ENCODE results near the gene NME7.

The NME7 gene

GRCh38 chr1:169113613-169114119 is 253.9 kb downstream of the NME7 start:
- H3K4me1 Mint-ChIP-seq (ENCODE audit: low read depth) = peaks cover 34% of the 10 kb centered on the region
- no peaks in the 10 kb centered on the region for H3K9me3 Mint-ChIP-seq
- no peak overlapping the region for H3K4me3 Mint-ChIP-seq
- H3K27me3 Mint-ChIP-seq = peaks cover 11% of the 10 kb centered on the region
- H3K27ac Mint-ChIP-seq = no peak overlapping the region
- H3K36me3 Mint-ChIP-seq (ENCODE audit: low read depth) = peaks cover 16% of the 10 kb centered on the region

- no peak overlapping the region for H3K27ac Mint-ChIP-seq
- H3K36me3 Mint-ChIP-seq (ENCODE audit: low read depth) = peaks cover 16% of the 10 kb centered on the region
- H3K4me3 Mint-ChIP-seq = no peak overlapping the region
- H3K9me3 Mint-ChIP-seq = no peaks in the 10 kb centered on the region
- H3K27me3 Mint-ChIP-seq = peaks cover 16% of the 10 kb centered on the region
- peaks cover 49% of the 10 kb centered on the region for H3K4me1 Mint-ChIP-seq (ENCODE audit: low read depth)
These were observed 255.4 kb downstream of the NME7 start for GRCh38 chr1:169112241-169112640.

GRCh38 chr1:169111472-169111871 is 256.1 kb downstream of the NME7 start:
- Mint-ChIP-seq H3K4me1 (ENCODE audit: low read depth) (peaks cover 46% of the 10 kb centered on the region), H3K4me3 (no peak overlapping the region), H3K27me3 (peaks cover 19% of the 10 kb centered on the region), H3K36me3 (ENCODE audit: low read depth) (peaks cover 16% of the 10 kb centered on the region), H3K27ac (no peak overlapping the region), H3K9me3 (no peaks in the 10 kb centered on the region)

GRCh38 chr1:169110689-169111447 is 256.7 kb downstream of the NME7 start:
- Mint-ChIP-seq H3K9me3 (no peaks in the 10 kb centered on the region), H3K4me3 (no peak overlapping the region), H3K4me1 (ENCODE audit: low read depth) (peaks cover 40% of the 10 kb centered on the region), H3K27me3 (peaks cover 19% of the 10 kb centered on the region), H3K36me3 (ENCODE audit: low read depth) (peaks cover 16% of the 10 kb centered on the region), H3K27ac (no peak overlapping the region)

GRCh38 chr1:169110236-169110635 is 257.4 kb downstream of the NME7 start:
- H3K27me3 Mint-ChIP-seq = peaks cover 19% of the 10 kb centered on the region
- H3K4me3 Mint-ChIP-seq = no peak overlapping the region
- peaks cover 39% of the 10 kb centered on the region for H3K4me1 Mint-ChIP-seq (ENCODE audit: low read depth)
- no peak overlapping the region for H3K27ac Mint-ChIP-seq
- peaks cover 16% of the 10 kb centered on the region for H3K36me3 Mint-ChIP-seq (ENCODE audit: low read depth)
- no peaks in the 10 kb centered on the region for H3K9me3 Mint-ChIP-seq

- Mint-ChIP-seq H3K27ac (peak overlapping the region; percentile 38), H3K4me1 (ENCODE audit: low read depth) (peaks cover 39% of the 10 kb centered on the region), H3K9me3 (no peaks in the 10 kb centered on the region), H3K27me3 (peaks cover 19% of the 10 kb centered on the region), H3K36me3 (ENCODE audit: low read depth) (peaks cover 15% of the 10 kb centered on the region), H3K4me3 (peak overlapping the region; percentile 45)
These were observed 257.9 kb downstream of the NME7 start for GRCh38 chr1:169109561-169110134.

- Mint-ChIP-seq H3K4me3 (peak overlapping the region; percentile 45), H3K27me3 (peaks cover 19% of the 10 kb centered on the region), H3K36me3 (ENCODE audit: low read depth) (peaks cover 10% of the 10 kb centered on the region), H3K4me1 (ENCODE audit: low read depth) (peaks cover 39% of the 10 kb centered on the region), H3K9me3 (no peaks in the 10 kb centered on the region), H3K27ac (peak overlapping the region; percentile 91)
These were observed 258.6 kb downstream of the NME7 start for GRCh38 chr1:169108863-169109560.

- Mint-ChIP-seq H3K27me3 (peaks cover 19% of the 10 kb centered on the region), H3K4me3 (peak overlapping the region; percentile 86), H3K36me3 (ENCODE audit: low read depth) (peaks cover 10% of the 10 kb centered on the region), H3K9me3 (no peaks in the 10 kb centered on the region), H3K4me1 (ENCODE audit: low read depth) (peaks cover 39% of the 10 kb centered on the region), H3K27ac (peak overlapping the region; percentile 91)
These were observed 259.4 kb downstream of the NME7 start for GRCh38 chr1:169108223-169108622.

GRCh38 chr1:169107603-169108208 is 259.9 kb downstream of the NME7 start:
- Mint-ChIP-seq H3K27ac (peak overlapping the region; percentile 91), H3K27me3 (peaks cover 19% of the 10 kb centered on the region), H3K36me3 (ENCODE audit: low read depth) (peaks cover 10% of the 10 kb centered on the region), H3K4me1 (ENCODE audit: low read depth) (peaks cover 39% of the 10 kb centered on the region), H3K4me3 (peak overlapping the region; percentile 86), H3K9me3 (no peaks in the 10 kb centered on the region)

GRCh38 chr1:169106921-169107602 is 260.5 kb downstream of the NME7 start:
- Mint-ChIP-seq H3K36me3 (ENCODE audit: low read depth) (peaks cover 4% of the 10 kb centered on the region), H3K27ac (peak overlapping the region; percentile 91), H3K4me1 (ENCODE audit: low read depth) (peaks cover 39% of the 10 kb centered on the region), H3K9me3 (no peaks in the 10 kb centered on the region), H3K4me3 (peak overlapping the region; percentile 86), H3K27me3 (peaks cover 19% of the 10 kb centered on the region)

GRCh38 chr1:169106095-169106920 is 261.3 kb downstream of the NME7 start, which contains the start of gene ATP1B1:
ATP1B1 (plus strand) TSS chr1:169106690; CDS start chr1:169106830, 140 bp downstream.
- peaks cover 19% of the 10 kb centered on the region for H3K27me3 Mint-ChIP-seq
- peak within 1 kb of the TSS; percentile 86 for H3K4me3 Mint-ChIP-seq
- H3K4me1 Mint-ChIP-seq (ENCODE audit: low read depth) = peaks cover 39% of the 10 kb centered on the region
- H3K9me3 Mint-ChIP-seq = no peaks in the 10 kb centered on the region
- H3K36me3 Mint-ChIP-seq (ENCODE audit: low read depth) = no peaks in the 10 kb centered on the region
- peak within 1 kb of the TSS; percentile 91 for H3K27ac Mint-ChIP-seq

GRCh38 chr1:169105434-169106094 is 262.0 kb downstream of the NME7 start:
- no peaks in the 10 kb centered on the region for H3K9me3 Mint-ChIP-seq
- no peaks in the 10 kb centered on the region for H3K36me3 Mint-ChIP-seq (ENCODE audit: low read depth)
- H3K27ac Mint-ChIP-seq = no peak overlapping the region
- peak overlapping the region; percentile 85 for H3K4me3 Mint-ChIP-seq
- peaks cover 17% of the 10 kb centered on the region for H3K27me3 Mint-ChIP-seq
- H3K4me1 Mint-ChIP-seq (ENCODE audit: low read depth) = peaks cover 37% of the 10 kb centered on the region

GRCh38 chr1:169105087-169105433 is 262.5 kb downstream of the NME7 start:
- Mint-ChIP-seq H3K4me3 (peak overlapping the region; percentile 55), H3K9me3 (no peaks in the 10 kb centered on the region), H3K27ac (no peak overlapping the region), H3K4me1 (ENCODE audit: low read depth) (peaks cover 32% of the 10 kb centered on the region), H3K27me3 (peaks cover 12% of the 10 kb centered on the region), H3K36me3 (ENCODE audit: low read depth) (no peaks in the 10 kb centered on the region)

All from stimulated activated naive CD8-positive, alpha-beta T cell treated with anti-CD3 and anti-CD28 coated beads, Interleukin-15, Interleukin-2, amounts not matched to agents 100 ng/mL and 50 ng/mL, for 24 hours (primary cell).